Activated CD4-positive, alpha-beta memory T cell treated with anti-CD3 and anti-CD28 coated beads for 36 hours (primary cell): ENCODE data around the gene DLG2. TPM values are rescaled to one million over a fixed set of nuclear protein-coding genes. Genes with fewer than 3 reads are reported as not detected.
"Not testable (repeated sequence)": the region's sequence is repeated elsewhere in the genome, so short reads cannot be mapped to it uniquely, and the experiment has no call there.

Source experiments
- CTCF ChIA-PET: fragments of 350-600 bp; sonication (Branson Sonifier 250); formaldehyde crosslinking; loops from one replicate; lab custom pipeline; 2021; ENCODE audit warnings: antibody characterized with exemption, inconsistent platforms; lab: Charles Lee
- POLR2A ChIA-PET: fragments of 350-600 bp; sonication (Branson Sonifier 250); formaldehyde crosslinking; loops from one replicate; lab custom pipeline; 2021; ENCODE audit warnings: antibody characterized with exemption; lab: Charles Lee
- DNase-seq: peaks from one replicate; pipeline ENCODE4 v3.0.0-alpha.2; 2020
- H3K27ac Mint-ChIP-seq: one replicate; pipeline ENCODE4 v1.8.0; 2021; ENCODE audit warnings: mixed read lengths
- H3K27me3 Mint-ChIP-seq: one replicate; pipeline ENCODE4 v1.8.0; 2021; ENCODE audit warnings: mixed read lengths
- H3K36me3 Mint-ChIP-seq: one replicate; pipeline ENCODE4 v1.8.0; 2021; ENCODE audit warnings: mixed read lengths
- H3K4me1 Mint-ChIP-seq: one replicate; pipeline ENCODE4 v1.8.0; 2021; ENCODE audit warnings: low read depth, mixed read lengths
- H3K4me3 Mint-ChIP-seq: one replicate; pipeline ENCODE4 v1.8.0; 2021; ENCODE audit warnings: mild to moderate bottlenecking, mixed read lengths
- H3K9me3 Mint-ChIP-seq: one replicate; pipeline ENCODE4 v1.8.0; 2021; ENCODE audit warnings: mixed read lengths
- intact Hi-C: fragments of 100-400 bp; cut with micrococcal nuclease; formaldehyde crosslinking; loops from one replicate; pipeline ENCODE4 v1.15.1; 2023
- total RNA-seq, 2 experiments: library from RNA; stranded (reverse); gene quantifications; one replicate each; pipeline ENCODE4 v1.2.3, GENCODE V29; 2021

Gene DLG2
- total RNA-seq, 2 experiments from 2014 or later: 1.7 to 2.1 TPM

DNA sequence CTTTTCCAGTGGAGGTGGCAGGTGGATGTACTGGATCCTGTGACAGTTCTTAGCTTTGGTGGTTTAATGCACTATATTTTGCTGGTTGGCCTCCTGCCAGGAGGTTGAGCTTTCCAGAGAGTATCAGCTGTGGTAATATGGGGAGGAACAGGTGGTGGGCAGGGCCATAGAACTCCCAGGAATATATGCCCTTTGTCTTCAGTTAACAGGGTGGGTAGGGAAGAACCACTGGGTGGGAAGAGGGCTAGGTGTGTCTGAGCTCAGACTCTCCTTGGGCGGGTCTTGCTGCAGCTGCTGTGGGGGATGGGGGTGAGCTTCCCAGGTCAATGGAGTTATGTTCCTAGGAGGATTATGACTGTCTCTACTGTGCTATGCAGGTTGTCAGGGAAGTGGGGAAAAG lies 203.8 kb downstream of the DLG2 start:
- no peak for DNase-seq
- CTCF ChIA-PET: no interaction called here
- Mint-ChIP-seq H3K27ac (no peak overlapping the region), H3K9me3 (peaks cover 63% of the 10 kb centered on the region), H3K4me3 (no peak overlapping the region), H3K36me3 (no peaks in the 10 kb centered on the region), H3K4me1 (no peaks in the 10 kb centered on the region), H3K27me3 (no peaks in the 10 kb centered on the region)
- POLR2A ChIA-PET: no interaction called here
- intact Hi-C loops: no loop called here

DNA sequence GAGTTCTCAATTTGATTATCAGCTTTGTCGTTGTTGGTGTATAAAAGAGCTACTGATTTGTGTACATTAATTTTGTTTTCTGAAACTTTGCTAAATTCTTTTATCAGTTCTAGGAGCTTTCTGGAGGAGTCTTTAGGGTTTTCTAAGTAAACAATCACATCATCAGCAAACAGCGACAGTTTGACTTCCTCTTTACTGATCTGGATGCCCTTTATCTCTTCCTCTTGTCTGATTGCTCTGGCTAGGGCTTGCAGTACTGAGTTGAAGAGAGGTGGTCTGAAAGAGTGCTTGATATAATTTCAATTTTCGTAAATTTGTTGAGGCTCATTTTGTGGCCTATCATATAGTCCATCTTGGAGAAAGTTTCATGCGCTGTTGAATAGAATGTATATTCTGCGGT lies 213.0 kb downstream of the DLG2 start:
- H3K36me3 Mint-ChIP-seq: no peaks in the 10 kb centered on the region
- H3K4me1 Mint-ChIP-seq: no peaks in the 10 kb centered on the region
- ChIA-PET CTCF (no interaction called here), POLR2A (no interaction called here)
- peaks cover 77% of the 10 kb centered on the region for H3K9me3 Mint-ChIP-seq
- no peak overlapping the region for H3K27ac Mint-ChIP-seq
- no peak for DNase-seq
- H3K27me3 Mint-ChIP-seq: no peaks in the 10 kb centered on the region
- intact Hi-C loops: no loop called here
- no peak overlapping the region for H3K4me3 Mint-ChIP-seq

GRCh38 chr11:85407648-85408047 lies 219.5 kb downstream of the DLG2 start:
- Mint-ChIP-seq H3K27me3 (no peaks in the 10 kb centered on the region), H3K36me3 (no peaks in the 10 kb centered on the region), H3K4me1 (no peaks in the 10 kb centered on the region), H3K4me3 (no peak overlapping the region), H3K27ac (no peak overlapping the region), H3K9me3 (peaks cover 41% of the 10 kb centered on the region)
- intact Hi-C loops: no loop called here
- CTCF ChIA-PET: no interaction called here
- POLR2A ChIA-PET: no interaction called here
- DNase-seq: no peak

- Mint-ChIP-seq H3K27ac (no peak overlapping the region), H3K4me3 (no peak overlapping the region), H3K9me3 (peaks cover 38% of the 10 kb centered on the region), H3K27me3 (no peaks in the 10 kb centered on the region), H3K4me1 (no peaks in the 10 kb centered on the region), H3K36me3 (no peaks in the 10 kb centered on the region)
- CTCF ChIA-PET: no interaction called here
- intact Hi-C loops: no loop called here
- POLR2A ChIA-PET: no interaction called here
- DNase-seq: no peak
These were observed 220.3 kb downstream of the DLG2 start for GRCh38 chr11:85406841-85407240.

DNA sequence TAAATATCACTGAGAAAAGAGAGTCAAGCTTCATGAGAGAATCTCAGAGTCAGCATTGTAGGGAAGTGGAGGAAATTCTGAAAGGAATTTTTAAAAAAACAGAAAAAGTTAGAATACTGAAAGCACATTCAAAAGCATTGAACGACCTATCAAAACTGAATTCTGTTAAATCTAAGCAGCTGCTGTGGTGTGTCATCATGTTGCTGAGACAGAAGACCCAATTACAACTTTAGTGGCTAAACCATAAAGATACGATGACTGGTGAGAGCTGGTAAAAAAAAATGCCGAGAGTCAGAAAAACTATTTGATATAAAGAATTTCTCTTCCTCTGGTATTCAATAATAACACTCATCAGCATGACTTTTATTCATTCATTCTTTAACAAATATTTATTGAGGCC lies 220.8 kb downstream of the DLG2 start:
- H3K4me3 Mint-ChIP-seq: no peak overlapping the region
- intact Hi-C loops: no loop called here
- no peak for DNase-seq
- POLR2A ChIA-PET: no interaction called here
- H3K27ac Mint-ChIP-seq: no peak overlapping the region
- H3K27me3 Mint-ChIP-seq: no peaks in the 10 kb centered on the region
- H3K4me1 Mint-ChIP-seq: no peaks in the 10 kb centered on the region
- peaks cover 39% of the 10 kb centered on the region for H3K9me3 Mint-ChIP-seq
- no peaks in the 10 kb centered on the region for H3K36me3 Mint-ChIP-seq
- CTCF ChIA-PET: no interaction called here

DNA sequence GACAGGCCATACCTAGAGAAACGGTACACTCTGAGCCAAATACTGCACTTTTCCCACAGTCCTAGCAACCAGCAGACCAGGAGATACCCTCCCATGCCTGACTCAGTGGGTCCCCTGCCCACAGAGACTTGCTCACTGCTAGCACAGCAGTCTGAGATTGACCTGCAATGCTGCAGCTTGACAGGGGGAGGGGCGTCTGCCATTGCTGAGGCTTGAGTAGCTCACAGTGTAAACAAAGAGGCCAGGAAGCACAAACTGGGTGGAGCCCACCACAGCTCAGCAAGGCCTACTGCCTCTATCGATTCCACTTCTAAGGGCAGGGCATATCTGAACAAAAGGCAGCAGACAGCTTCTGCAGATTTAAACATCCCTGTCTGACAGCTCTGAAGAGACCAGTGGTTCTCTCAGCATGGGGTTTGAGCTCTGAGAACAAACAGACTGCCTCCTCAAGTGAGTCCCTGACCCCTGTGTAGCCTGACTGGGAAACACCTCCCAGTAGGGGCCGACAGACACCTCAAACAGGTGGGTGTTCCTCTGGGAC lies 231.6 kb downstream of the DLG2 start:
- H3K27ac Mint-ChIP-seq: not testable (repeated sequence)

DNA sequence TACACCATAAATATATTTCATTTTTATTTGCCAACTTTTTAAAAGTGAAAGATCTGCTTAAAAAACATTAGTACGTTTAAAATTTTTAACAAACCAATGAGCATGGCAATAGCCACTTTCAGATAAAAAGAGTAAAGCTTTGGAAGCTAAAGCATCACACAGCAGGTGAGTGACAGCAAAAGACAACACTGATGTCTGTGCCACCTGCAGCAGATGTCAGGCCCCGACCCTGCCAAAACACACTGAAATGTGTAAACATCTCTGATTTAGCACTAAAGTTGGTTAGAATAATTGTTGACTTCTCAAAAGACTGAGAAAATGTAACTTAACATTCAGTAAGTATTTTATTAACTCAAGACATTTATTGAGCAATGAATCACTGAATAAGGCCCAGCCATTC lies 232.9 kb downstream of the DLG2 start:
- intact Hi-C loops: no loop called here
- Mint-ChIP-seq H3K27me3 (no peaks in the 10 kb centered on the region), H3K9me3 (peaks cover 61% of the 10 kb centered on the region), H3K36me3 (peaks cover 3% of the 10 kb centered on the region), H3K4me3 (no peak overlapping the region), H3K27ac (no peak overlapping the region), H3K4me1 (no peaks in the 10 kb centered on the region)
- ChIA-PET CTCF (no interaction called here), POLR2A (no interaction called here)
- no peak for DNase-seq

More for the DNA sequence above, 231.6 kb downstream of the DLG2 start:
- DNase-seq, POLR2A ChIA-PET, intact Hi-C loops, H3K4me3 Mint-ChIP-seq, H3K27me3 Mint-ChIP-seq, H3K36me3 Mint-ChIP-seq, CTCF ChIA-PET, H3K4me1 Mint-ChIP-seq: not testable (repeated sequence)
- H3K9me3 Mint-ChIP-seq: peaks cover 54% of the 10 kb centered on the region

- CTCF ChIA-PET: interaction anchor here (0.9 kb wide), 1 partner anchor 13 kb away, joined by 4 read pairs; no protein-coding TSS in a partner anchor
- no peak for DNase-seq
- no peaks in the 10 kb centered on the region for H3K36me3 Mint-ChIP-seq
- H3K27me3 Mint-ChIP-seq: no peaks in the 10 kb centered on the region
- H3K9me3 Mint-ChIP-seq: peaks cover 52% of the 10 kb centered on the region
- intact Hi-C loops: no loop called here
- H3K27ac Mint-ChIP-seq: no peak overlapping the region
- H3K4me1 Mint-ChIP-seq: no peaks in the 10 kb centered on the region
- no peak overlapping the region for H3K4me3 Mint-ChIP-seq
- POLR2A ChIA-PET: no interaction called here
These were observed 236.0 kb downstream of the DLG2 start for GRCh38 chr11:85391141-85391540.

DNA sequence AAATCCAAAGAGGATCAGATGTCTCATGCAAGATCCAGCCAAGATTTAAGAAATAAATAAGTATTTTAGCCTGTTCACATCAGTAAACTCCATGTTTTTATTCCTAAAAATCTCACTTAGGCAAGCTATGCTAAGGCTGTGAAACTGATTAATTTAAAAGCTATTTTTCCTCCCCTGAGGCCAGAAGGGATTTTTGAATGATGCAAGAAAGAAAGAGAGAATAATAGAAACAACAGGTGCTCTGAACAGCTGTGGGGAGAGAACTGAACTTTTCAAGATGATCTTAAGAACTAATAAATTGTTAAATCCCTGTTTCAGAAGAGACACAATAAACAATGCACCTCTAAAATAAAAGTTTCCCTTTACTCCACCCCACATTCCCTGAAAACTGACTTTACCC lies 241.6 kb downstream of the DLG2 start:
- Mint-ChIP-seq H3K9me3 (peaks cover 54% of the 10 kb centered on the region), H3K4me1 (no peaks in the 10 kb centered on the region), H3K4me3 (no peak overlapping the region), H3K27me3 (no peaks in the 10 kb centered on the region), H3K36me3 (no peaks in the 10 kb centered on the region), H3K27ac (no peak overlapping the region)
- intact Hi-C loops: no loop called here
- POLR2A ChIA-PET: no interaction called here
- CTCF ChIA-PET: no interaction called here
- DNase-seq: no peak

DNA sequence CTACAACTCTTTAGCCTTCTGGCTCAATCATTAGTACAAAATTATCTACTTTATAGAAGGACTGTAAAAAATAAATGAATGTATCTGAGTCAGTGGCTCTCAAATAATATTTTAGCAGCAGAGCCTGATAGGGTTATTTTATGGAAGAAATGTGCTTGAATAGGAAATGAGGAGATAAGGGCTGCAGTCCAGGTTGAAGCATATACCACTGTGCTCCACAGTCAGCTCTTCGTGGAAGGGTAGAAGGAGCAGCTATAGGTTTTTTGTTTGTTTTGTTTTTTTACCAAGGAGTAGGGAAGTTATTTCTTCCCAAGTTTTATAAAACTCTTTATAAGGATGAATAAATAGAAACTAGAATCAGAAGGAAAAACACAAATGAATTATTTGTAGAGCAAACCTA lies 242.0 kb downstream of the DLG2 start:
- no peak for DNase-seq
- Mint-ChIP-seq H3K4me1 (no peaks in the 10 kb centered on the region), H3K27ac (no peak overlapping the region), H3K27me3 (no peaks in the 10 kb centered on the region), H3K36me3 (no peaks in the 10 kb centered on the region), H3K4me3 (no peak overlapping the region), H3K9me3 (peaks cover 56% of the 10 kb centered on the region)
- CTCF ChIA-PET: no interaction called here
- POLR2A ChIA-PET: no interaction called here
- intact Hi-C loops: no loop called here

DNA sequence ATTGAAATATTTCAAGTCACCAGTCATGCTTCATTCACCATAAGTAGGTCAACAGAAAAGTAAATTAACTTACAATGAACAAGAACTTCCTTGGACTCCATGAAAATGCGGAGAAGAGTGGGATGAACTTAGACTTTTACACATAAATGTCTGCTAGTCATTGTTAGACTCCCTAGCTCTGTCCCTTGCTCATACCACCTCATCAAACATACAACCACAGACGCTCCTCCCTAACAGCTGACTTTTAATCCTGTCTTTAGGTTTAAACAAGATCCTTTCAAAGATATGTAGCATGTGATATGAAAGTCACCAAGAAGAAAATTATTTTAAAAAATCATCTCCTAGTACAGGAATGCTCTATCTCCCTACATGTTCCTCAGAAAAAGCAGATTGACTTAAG lies 248.1 kb downstream of the DLG2 start:
- H3K27me3 Mint-ChIP-seq: no peaks in the 10 kb centered on the region
- no peaks in the 10 kb centered on the region for H3K4me1 Mint-ChIP-seq
- no peaks in the 10 kb centered on the region for H3K36me3 Mint-ChIP-seq
- H3K27ac Mint-ChIP-seq: no peak overlapping the region
- DNase-seq: no peak
- intact Hi-C loops: no loop called here
- POLR2A ChIA-PET: no interaction called here
- no peak overlapping the region for H3K4me3 Mint-ChIP-seq
- H3K9me3 Mint-ChIP-seq: peaks cover 51% of the 10 kb centered on the region
- CTCF ChIA-PET: no interaction called here

DNA sequence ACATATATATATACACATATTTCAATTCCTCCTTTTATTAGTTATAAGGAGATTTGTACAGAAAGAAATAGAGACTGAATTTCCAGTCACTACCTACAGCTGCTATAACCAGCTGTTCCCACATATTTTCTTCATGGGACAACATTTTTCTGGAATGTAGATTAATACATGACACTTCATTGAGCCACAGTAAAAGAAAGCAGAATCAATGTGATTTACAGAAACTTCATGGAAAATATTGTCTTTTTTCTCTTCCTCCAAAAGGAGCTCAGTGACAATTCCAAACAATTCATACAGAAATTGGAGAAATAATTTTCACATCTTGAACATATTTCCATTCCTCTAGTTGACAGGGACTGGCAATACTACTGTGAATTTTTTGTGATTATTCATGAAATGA lies 249.2 kb downstream of the DLG2 start:
- Mint-ChIP-seq H3K27me3 (no peaks in the 10 kb centered on the region), H3K4me3 (no peak overlapping the region), H3K4me1 (no peaks in the 10 kb centered on the region), H3K27ac (no peak overlapping the region), H3K36me3 (no peaks in the 10 kb centered on the region), H3K9me3 (peaks cover 52% of the 10 kb centered on the region)
- intact Hi-C loops: no loop called here
- POLR2A ChIA-PET: no interaction called here
- CTCF ChIA-PET: interaction anchor here (1.0 kb wide), 1 partner anchor 14 kb away, joined by 4 read pairs; no protein-coding TSS in a partner anchor
- no peak for DNase-seq

DNA sequence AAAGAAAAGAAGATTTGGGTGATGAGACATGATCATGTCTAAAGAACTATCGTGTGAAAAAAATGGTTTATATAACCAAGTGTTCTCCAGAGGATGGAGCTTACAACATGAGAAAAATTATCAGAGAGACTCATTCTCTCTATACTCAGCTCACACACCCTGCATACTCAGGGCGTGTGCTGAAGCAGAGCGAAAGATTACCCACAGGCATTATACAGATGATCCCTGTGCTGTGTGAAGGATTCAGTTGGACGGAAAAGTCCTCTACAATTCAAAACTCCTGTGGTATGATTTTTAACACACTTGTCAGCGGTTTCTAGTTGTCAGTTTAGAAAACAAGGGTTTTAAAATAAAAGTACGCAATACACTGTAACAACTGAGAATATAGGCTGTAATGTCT lies 267.3 kb downstream of the DLG2 start:
- Mint-ChIP-seq H3K36me3 (no peaks in the 10 kb centered on the region), H3K9me3 (peaks cover 29% of the 10 kb centered on the region), H3K27ac (no peak overlapping the region), H3K27me3 (no peaks in the 10 kb centered on the region), H3K4me1 (no peaks in the 10 kb centered on the region), H3K4me3 (no peak overlapping the region)
- POLR2A ChIA-PET: no interaction called here
- intact Hi-C loops: no loop called here
- CTCF ChIA-PET: no interaction called here
- DNase-seq: no peak
